ENCODE measurements around the gene CYB5RL. TPM values are rescaled to one million over a fixed set of nuclear protein-coding genes. Genes with fewer than 3 reads are reported as not detected.

Gene CYB5RL
- total and polyA plus RNA-seq, 7 donors: 1.4 to 5.7 (median 4.4) TPM

- H3K9me3 ChIP-seq: no peaks in the 10 kb centered on the region
- H3K27me3 ChIP-seq: no peaks in the 10 kb centered on the region
- H3K36me3 ChIP-seq: peaks cover 0 to 24% (median 3%) of the 10 kb centered on the region in 4 donors
- no peak overlapping the region for H3K4me3 ChIP-seq
- peak overlapping the region in 2 of 4 donors; percentile 2 to 64 for H3K27ac ChIP-seq
- DNase-seq: no peak
- H3K4me1 ChIP-seq: peaks cover 0 to 31% (median 22%) of the 10 kb centered on the region in 4 donors
- intact Hi-C loops (cut with DNase I): no loop called here
- WGBS, 2 donors: 69 to 74% methylated on average over 17 of the region's 17 CpGs
- TF ChIP-seq EP300 (IDR thresholded peaks at IDR 0.05): no peak
- no peak for TF ChIP-seq CTCF (IDR thresholded peaks at IDR 0.05)
- no peak for TF ChIP-seq POLR2AphosphoS5 (IDR thresholded peaks at IDR 0.05)
- no peak for TF ChIP-seq POLR2A (IDR thresholded peaks at IDR 0.05)
Observed at GRCh38 chr1:54227891-54228310, 28.1 kb upstream of the CYB5RL start.

DNA sequence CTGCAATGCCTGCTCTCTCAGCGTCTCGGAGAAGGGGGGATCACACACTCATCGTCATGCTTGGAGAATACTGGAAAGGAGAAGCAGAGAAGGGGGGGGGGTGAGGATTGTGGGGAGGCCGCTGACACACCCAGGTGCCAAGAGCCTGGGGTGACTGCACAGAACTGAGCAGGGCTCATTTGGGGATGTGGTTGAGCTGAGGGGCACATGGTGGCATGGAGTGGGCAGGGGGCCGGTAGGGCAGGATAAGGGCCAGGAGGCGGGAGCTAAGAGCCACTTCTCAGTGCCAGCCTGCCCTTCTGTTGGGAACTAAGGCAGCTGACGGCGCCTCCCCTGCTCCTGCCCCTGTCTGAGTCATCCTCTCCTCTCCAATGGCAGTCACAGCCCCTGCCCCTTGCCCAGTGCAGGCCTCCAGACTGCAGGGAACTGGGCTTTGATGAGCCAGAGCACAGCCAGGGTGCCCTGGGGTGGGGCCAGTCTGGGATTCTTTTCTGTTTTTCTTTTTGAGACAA lies 27.3 kb upstream of the CYB5RL start:
- DNase-seq: no peak
- peak overlapping the region in 2 of 4 donors; percentile 2 to 64 for H3K27ac ChIP-seq

GRCh38 chr1:54225986-54226559 lies 26.2 kb upstream of the CYB5RL start:
- no peak overlapping the region for H3K4me3 ChIP-seq
- H3K27me3 ChIP-seq: no peaks in the 10 kb centered on the region
- no peak overlapping the region for H3K27ac ChIP-seq
- peaks cover 0 to 31% (median 22%) of the 10 kb centered on the region in 4 donors for H3K4me1 ChIP-seq
- WGBS, 2 donors: 90 to 92% methylated on average over 20 of the region's 20 CpGs
- no peaks in the 10 kb centered on the region for H3K9me3 ChIP-seq
- no peak for DNase-seq
- intact Hi-C loops (cut with DNase I): no loop called here
- H3K36me3 ChIP-seq: peaks cover 0 to 24% (median 3%) of the 10 kb centered on the region in 4 donors
- TF ChIP-seq CTCF (IDR thresholded peaks at IDR 0.05) (no peak), POLR2A (IDR thresholded peaks at IDR 0.05) (no peak), EP300 (IDR thresholded peaks at IDR 0.05) (no peak), POLR2AphosphoS5 (IDR thresholded peaks at IDR 0.05) (no peak)

More for the DNA sequence above, 27.3 kb upstream of the CYB5RL start:
- TF ChIP-seq EP300 (IDR thresholded peaks at IDR 0.05) (no peak), POLR2AphosphoS5 (IDR thresholded peaks at IDR 0.05) (peak in 1 of 4 donors; percentile 5), CTCF (IDR thresholded peaks at IDR 0.05) (no peak)
- H3K4me3 ChIP-seq: no peak overlapping the region
- H3K4me1 ChIP-seq: peaks cover 0 to 31% (median 22%) of the 10 kb centered on the region in 4 donors
- H3K9me3 ChIP-seq: no peaks in the 10 kb centered on the region
- no peaks in the 10 kb centered on the region for H3K27me3 ChIP-seq
- 75% methylated on average over 8 of the region's 8 CpGs for WGBS, 2 donors
- peaks cover 0 to 24% (median 3%) of the 10 kb centered on the region in 4 donors for H3K36me3 ChIP-seq
- intact Hi-C loops (cut with DNase I): no loop called here

GRCh38 chr1:54225378-54225777 lies 25.5 kb upstream of the CYB5RL start:
- Histone ChIP-seq H3K4me1 (peaks cover 0 to 36% (median 28%) of the 10 kb centered on the region in 4 donors), H3K36me3 (peaks cover 0 to 24% (median 3%) of the 10 kb centered on the region in 4 donors), H3K4me3 (no peak overlapping the region), H3K27ac (no peak overlapping the region), H3K9me3 (no peaks in the 10 kb centered on the region), H3K27me3 (no peaks in the 10 kb centered on the region)
- intact Hi-C loops (cut with DNase I): no loop called here
- no peak for TF ChIP-seq POLR2A (IDR thresholded peaks at IDR 0.05)
- no peak for TF ChIP-seq EP300 (IDR thresholded peaks at IDR 0.05)
- TF ChIP-seq POLR2AphosphoS5 (IDR thresholded peaks at IDR 0.05): no peak
- no peak for TF ChIP-seq CTCF (IDR thresholded peaks at IDR 0.05)
- no peak for DNase-seq
- 83 to 92% methylated on average over 6 of the region's 6 CpGs for WGBS, 2 donors

All from sigmoid colon (tissue), 7 donors.